Measurements from ENCODE around the gene KLHL21. TPM values are rescaled to one million over a fixed set of nuclear protein-coding genes. Genes with fewer than 3 reads are reported as not detected.
A peak's percentile ranks its signal among the peaks of the same experiment; 100 is the strongest.
"Not testable (repeated sequence)": the region's sequence is repeated elsewhere in the genome, so short reads cannot be mapped to it uniquely, and the experiment has no call there.

KLHL21 gene, protein sequence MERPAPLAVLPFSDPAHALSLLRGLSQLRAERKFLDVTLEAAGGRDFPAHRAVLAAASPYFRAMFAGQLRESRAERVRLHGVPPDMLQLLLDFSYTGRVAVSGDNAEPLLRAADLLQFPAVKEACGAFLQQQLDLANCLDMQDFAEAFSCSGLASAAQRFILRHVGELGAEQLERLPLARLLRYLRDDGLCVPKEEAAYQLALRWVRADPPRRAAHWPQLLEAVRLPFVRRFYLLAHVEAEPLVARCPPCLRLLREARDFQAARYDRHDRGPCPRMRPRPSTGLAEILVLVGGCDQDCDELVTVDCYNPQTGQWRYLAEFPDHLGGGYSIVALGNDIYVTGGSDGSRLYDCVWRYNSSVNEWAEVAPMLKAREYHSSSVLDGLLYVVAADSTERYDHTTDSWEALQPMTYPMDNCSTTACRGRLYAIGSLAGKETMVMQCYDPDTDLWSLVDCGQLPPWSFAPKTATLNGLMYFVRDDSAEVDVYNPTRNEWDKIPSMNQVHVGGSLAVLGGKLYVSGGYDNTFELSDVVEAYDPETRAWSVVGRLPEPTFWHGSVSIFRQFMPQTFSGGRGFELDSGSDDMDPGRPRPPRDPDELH
- polyA plus RNA-seq, result 10 to 100 TPM; 20.5 to 22.3 TPM

DNA sequence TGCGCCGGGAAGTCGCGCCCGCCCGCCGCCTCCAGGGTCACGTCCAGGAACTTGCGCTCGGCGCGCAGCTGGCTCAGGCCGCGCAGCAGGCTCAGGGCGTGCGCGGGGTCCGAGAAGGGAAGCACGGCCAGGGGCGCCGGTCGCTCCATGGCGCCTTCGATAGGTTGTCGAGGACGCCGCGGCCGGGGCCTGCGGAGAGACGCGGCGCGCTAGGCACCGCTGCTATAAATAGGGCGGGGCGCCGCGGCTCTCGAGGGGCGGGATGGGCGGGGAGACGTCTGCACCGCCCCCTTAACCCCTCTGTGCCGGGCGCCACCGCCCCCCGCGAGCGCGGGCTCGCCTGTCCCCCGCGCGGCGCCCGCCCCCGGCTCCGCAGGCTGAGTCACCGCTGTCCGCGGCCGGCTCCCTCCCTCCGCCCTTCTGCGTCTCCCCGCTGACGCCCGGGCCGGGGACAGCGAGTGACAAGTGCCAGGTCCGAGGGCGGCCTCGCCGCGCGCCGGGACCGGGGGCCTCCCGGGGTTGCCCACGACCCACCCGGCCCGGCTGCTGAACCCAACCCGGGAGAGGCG, at the start of gene KLHL21:
TSS of gene KLHL21 (minus strand) at position 201 of the 569 bp plus-strand sequence. CDS start at position 149, 52 bp downstream.
- Histone ChIP-seq H3K4me1 (ENCODE audit: control insufficient read depth in 2 of 2, insufficient read depth in 2 of 2, low read length in 1 of 2) (peaks cover 6 to 13% of the 10 kb centered on the region in 2 donors), H3K27me3 (ENCODE audit: control insufficient read depth in 1 of 2, insufficient read depth in 2 of 2, low read length in 2 of 2) (no peaks in the 10 kb centered on the region), H3K4me3 (ENCODE audit: low read depth in 1 of 2, low read length in 2 of 2) (peak within 1 kb of the TSS; percentile 98), H3K9me3 (ENCODE audit: control insufficient read depth in 2 of 2, insufficient read depth in 1 of 2, low read depth in 1 of 2, low read length in 1 of 2) (no peaks in the 10 kb centered on the region), H3K36me3 (ENCODE audit: control insufficient read depth in 2 of 2, insufficient read depth in 2 of 2, low read length in 1 of 2) (peaks cover 1 to 12% of the 10 kb centered on the region in 2 donors), H3K27ac (ENCODE audit: low read depth in 2 of 2, low read length in 1 of 2) (peak within 1 kb of the TSS; percentile 97 to 99)
- 0% methylated on average over 55 to 84 of the region's 84 CpGs for WGBS, 2 donors

DNA sequence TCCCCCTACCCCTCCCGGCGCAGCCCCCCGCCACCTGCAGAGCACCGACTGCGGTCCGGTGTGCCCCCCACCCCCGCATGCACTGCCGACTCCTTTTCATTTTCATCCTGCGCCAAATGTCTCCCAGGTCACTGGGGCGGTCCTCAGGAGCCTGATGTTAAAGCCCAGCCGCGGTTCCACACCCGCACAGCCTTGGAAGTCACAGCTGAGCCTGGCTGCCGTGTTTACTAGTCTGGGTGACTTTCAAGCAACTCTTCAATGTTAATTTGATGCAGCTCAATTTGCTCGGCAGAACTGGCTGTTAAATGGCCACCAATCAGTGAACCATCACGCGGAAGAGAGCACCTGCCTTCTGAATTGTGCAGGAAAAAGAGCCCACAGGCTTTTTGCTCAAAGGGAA, 49.2 kb upstream of the KLHL21 start:
- WGBS, 2 donors, result 89 to 90% methylated on average over 17 of the region's 17 CpGs
- no peaks in the 10 kb centered on the region for H3K9me3 ChIP-seq (ENCODE audit: control insufficient read depth in 2 of 2, insufficient read depth in 1 of 2, low read depth in 1 of 2, low read length in 1 of 2)
- H3K4me3 ChIP-seq (ENCODE audit: low read depth in 1 of 2, low read length in 2 of 2), result no peak overlapping the region
- H3K4me1 ChIP-seq (ENCODE audit: control insufficient read depth in 2 of 2, insufficient read depth in 2 of 2, low read length in 1 of 2), result no peaks in the 10 kb centered on the region
- H3K27ac ChIP-seq (ENCODE audit: low read depth in 2 of 2, low read length in 1 of 2), result no peak overlapping the region
- H3K27me3 ChIP-seq (ENCODE audit: control insufficient read depth in 1 of 2, insufficient read depth in 2 of 2, low read length in 2 of 2), result no peaks in the 10 kb centered on the region
- H3K36me3 ChIP-seq (ENCODE audit: control insufficient read depth in 2 of 2, insufficient read depth in 2 of 2, low read length in 1 of 2), result peaks cover 8 to 14% of the 10 kb centered on the region in 2 donors

DNA sequence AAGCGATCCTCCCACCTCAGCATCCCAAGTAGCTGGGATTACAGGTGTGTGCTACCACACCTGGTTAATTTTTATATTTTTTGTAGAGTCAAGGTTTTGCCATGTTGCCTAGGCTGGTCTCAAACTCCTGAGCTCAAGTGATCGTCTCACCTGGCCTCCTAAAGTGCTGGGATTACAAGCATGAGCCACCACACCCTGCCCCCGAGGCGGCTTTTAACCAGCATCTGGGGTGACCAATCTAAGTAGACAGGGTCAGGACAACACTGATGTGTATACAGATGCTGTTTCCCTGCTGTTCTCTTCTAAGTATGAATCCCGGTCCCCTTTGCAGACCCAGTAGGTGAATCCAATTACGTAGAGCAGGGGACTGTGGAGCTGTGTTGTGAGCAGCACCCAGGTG, 45.9 kb upstream of the KLHL21 start:
- no peaks in the 10 kb centered on the region for H3K9me3 ChIP-seq (ENCODE audit: control insufficient read depth in 2 of 2, insufficient read depth in 1 of 2, low read depth in 1 of 2, low read length in 1 of 2)
- WGBS, 2 donors, result 86% methylated on average over 6 of the region's 6 CpGs
- H3K27ac ChIP-seq (ENCODE audit: low read depth in 2 of 2, low read length in 1 of 2), result no peak overlapping the region
- H3K4me1 ChIP-seq (ENCODE audit: control insufficient read depth in 2 of 2, insufficient read depth in 2 of 2, low read length in 1 of 2), result no peaks in the 10 kb centered on the region
- peaks cover 10 to 25% of the 10 kb centered on the region in 2 donors for H3K36me3 ChIP-seq (ENCODE audit: control insufficient read depth in 2 of 2, insufficient read depth in 2 of 2, low read length in 1 of 2)
- no peaks in the 10 kb centered on the region for H3K27me3 ChIP-seq (ENCODE audit: control insufficient read depth in 1 of 2, insufficient read depth in 2 of 2, low read length in 2 of 2)
- no peak overlapping the region for H3K4me3 ChIP-seq (ENCODE audit: low read depth in 1 of 2, low read length in 2 of 2)

DNA sequence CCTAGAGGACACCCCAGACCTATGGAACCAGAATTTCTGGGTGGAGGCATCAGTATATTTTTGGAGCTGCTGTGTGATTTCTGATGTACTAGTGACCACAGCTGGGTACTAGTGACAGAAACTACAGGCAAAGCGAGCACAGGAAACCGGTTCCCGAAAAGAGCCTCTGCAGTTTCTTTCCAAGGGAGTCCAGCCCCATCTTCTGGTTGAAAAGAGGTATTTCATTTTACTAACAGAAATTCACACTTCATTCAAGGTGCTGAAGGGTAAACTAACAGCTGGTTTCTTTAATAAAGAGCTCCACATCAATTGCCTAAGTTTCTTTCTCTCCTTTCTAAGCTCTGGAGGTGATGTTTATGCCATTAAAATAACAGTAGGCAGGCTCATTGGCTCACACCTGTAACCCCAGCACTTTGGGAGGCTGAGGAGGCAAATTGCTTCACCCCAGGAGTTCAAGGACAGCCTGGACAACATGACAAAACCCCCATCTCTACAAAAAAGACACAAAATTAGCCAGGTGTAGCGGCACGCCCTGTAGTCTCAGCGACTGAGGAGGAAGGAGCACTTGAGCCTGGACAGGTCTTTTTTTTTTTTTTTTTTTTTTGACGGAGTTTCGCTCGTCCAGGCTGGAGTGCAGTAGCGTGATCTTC, 44.0 kb upstream of the KLHL21 start:
- H3K36me3 ChIP-seq (ENCODE audit: control insufficient read depth in 2 of 2, insufficient read depth in 2 of 2, low read length in 1 of 2), result peaks cover 6 to 22% of the 10 kb centered on the region in 2 donors
- no peak overlapping the region for H3K27ac ChIP-seq (ENCODE audit: low read depth in 2 of 2, low read length in 1 of 2)
- H3K4me1 ChIP-seq (ENCODE audit: control insufficient read depth in 2 of 2, insufficient read depth in 2 of 2, low read length in 1 of 2), result no peaks in the 10 kb centered on the region
- no peak overlapping the region for H3K4me3 ChIP-seq (ENCODE audit: low read depth in 1 of 2, low read length in 2 of 2)
- H3K9me3 ChIP-seq (ENCODE audit: control insufficient read depth in 2 of 2, insufficient read depth in 1 of 2, low read depth in 1 of 2, low read length in 1 of 2), result no peaks in the 10 kb centered on the region
- WGBS, 2 donors, result 60 to 61% methylated on average over 10 of the region's 10 CpGs
- no peaks in the 10 kb centered on the region for H3K27me3 ChIP-seq (ENCODE audit: control insufficient read depth in 1 of 2, insufficient read depth in 2 of 2, low read length in 2 of 2)

DNA sequence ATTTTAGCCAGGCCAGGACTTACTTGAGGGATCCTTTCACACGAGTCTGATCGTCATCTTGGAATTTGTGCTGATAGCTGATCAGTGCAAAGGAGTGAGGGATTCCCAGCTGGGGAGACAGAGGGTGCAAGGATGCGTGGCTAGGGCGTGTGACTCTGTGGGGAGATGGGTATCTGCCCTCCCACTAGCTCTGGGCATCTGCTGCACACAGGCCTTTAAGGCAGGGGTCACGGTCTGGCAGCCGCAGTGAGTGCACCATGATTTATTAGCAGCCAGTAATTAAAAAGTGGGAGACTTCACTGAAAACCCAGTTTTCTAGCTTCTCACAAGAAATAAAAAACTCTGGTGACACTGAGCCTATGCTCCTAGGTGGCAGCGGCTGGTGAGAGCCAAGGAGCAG, 42.3 kb upstream of the KLHL21 start:
- no peaks in the 10 kb centered on the region for H3K9me3 ChIP-seq (ENCODE audit: control insufficient read depth in 2 of 2, insufficient read depth in 1 of 2, low read depth in 1 of 2, low read length in 1 of 2)
- peaks cover 7 to 18% of the 10 kb centered on the region in 2 donors for H3K36me3 ChIP-seq (ENCODE audit: control insufficient read depth in 2 of 2, insufficient read depth in 2 of 2, low read length in 1 of 2)
- 93 to 94% methylated on average over 7 of the region's 7 CpGs for WGBS, 2 donors
- H3K4me1 ChIP-seq (ENCODE audit: control insufficient read depth in 2 of 2, insufficient read depth in 2 of 2, low read length in 1 of 2), result no peaks in the 10 kb centered on the region
- no peak overlapping the region for H3K4me3 ChIP-seq (ENCODE audit: low read depth in 1 of 2, low read length in 2 of 2)
- H3K27ac ChIP-seq (ENCODE audit: low read depth in 2 of 2, low read length in 1 of 2), result no peak overlapping the region
- no peaks in the 10 kb centered on the region for H3K27me3 ChIP-seq (ENCODE audit: control insufficient read depth in 1 of 2, insufficient read depth in 2 of 2, low read length in 2 of 2)

DNA sequence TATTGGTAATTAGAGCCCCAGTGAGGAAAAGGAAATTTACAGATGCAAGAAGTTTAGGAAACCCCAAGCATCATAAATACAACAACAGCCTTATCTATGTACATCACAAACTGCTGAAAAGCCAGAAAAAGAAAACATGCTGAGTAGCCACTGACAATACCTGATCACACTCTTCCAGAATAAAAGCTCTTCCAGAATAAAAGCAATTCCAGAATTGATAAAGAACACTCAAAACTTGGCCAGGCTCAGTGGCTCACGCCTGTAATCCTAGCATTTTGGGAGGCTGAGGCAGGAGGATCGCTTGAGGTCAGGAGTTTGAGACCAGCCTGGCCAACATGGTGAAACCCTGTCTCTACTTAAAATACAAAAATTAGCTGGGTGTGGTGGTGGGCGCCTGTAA, 38.2 kb upstream of the KLHL21 start:
- peaks cover 8 to 38% of the 10 kb centered on the region in 2 donors for H3K36me3 ChIP-seq (ENCODE audit: control insufficient read depth in 2 of 2, insufficient read depth in 2 of 2, low read length in 1 of 2)
- not testable (repeated sequence) for H3K9me3 ChIP-seq (ENCODE audit: control insufficient read depth in 2 of 2, insufficient read depth in 1 of 2, low read depth in 1 of 2, low read length in 1 of 2); H3K4me3 ChIP-seq (ENCODE audit: low read depth in 1 of 2, low read length in 2 of 2); H3K27ac ChIP-seq (ENCODE audit: low read depth in 2 of 2, low read length in 1 of 2); H3K4me1 ChIP-seq (ENCODE audit: control insufficient read depth in 2 of 2, insufficient read depth in 2 of 2, low read length in 1 of 2); H3K27me3 ChIP-seq (ENCODE audit: control insufficient read depth in 1 of 2, insufficient read depth in 2 of 2, low read length in 2 of 2)
- WGBS, 2 donors, result 91 to 95% methylated on average over 3 of the region's 3 CpGs

DNA sequence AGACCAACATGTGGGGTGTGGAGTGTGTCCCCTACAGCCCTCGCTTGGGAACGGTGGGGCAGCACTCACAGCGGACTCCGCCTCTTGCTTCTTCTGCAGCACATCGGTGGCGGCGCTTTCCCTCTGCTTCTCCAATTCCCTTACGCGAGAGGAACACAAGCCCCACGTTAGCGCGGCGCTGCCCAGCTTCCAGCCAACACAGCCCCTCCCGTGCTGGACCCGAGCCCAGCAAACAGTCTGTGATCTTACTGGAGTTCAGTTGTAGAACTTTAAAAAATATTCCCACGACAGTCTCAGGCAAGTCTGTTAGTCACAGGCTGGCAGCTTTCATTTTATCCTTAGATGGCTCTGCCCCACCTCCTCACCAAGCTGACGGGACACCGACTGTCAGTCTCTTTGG, 35.6 kb upstream of the KLHL21 start:
- Histone ChIP-seq H3K4me3 (ENCODE audit: low read depth in 1 of 2, low read length in 2 of 2) (no peak overlapping the region), H3K27ac (ENCODE audit: low read depth in 2 of 2, low read length in 1 of 2) (no peak overlapping the region)

DNA sequence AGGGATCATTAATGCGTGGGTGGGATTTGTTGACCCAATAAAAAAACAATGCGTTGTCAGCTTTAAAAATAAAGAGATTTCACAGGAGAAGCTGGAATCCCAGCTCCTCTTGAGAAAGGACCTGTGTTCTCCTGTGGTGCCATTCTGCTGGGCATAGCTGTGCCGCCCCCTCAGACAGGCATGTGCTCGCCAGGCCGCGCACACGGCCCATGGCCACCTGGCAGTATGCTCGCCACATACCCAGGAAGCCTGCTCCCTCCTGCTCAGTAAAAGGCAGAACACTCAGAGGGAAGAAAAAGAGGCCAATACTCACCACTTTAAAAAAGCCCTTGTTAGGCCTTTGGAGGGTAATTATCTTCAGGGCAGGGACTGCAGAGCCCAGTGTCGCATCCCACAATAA, 35.1 kb upstream of the KLHL21 start:
- H3K9me3 ChIP-seq (ENCODE audit: control insufficient read depth in 2 of 2, insufficient read depth in 1 of 2, low read depth in 1 of 2, low read length in 1 of 2), result no peaks in the 10 kb centered on the region
- no peak overlapping the region for H3K4me3 ChIP-seq (ENCODE audit: low read depth in 1 of 2, low read length in 2 of 2)
- 71 to 91% methylated on average over 9 of the region's 9 CpGs for WGBS, 2 donors
- no peak overlapping the region for H3K27ac ChIP-seq (ENCODE audit: low read depth in 2 of 2, low read length in 1 of 2)
- H3K36me3 ChIP-seq (ENCODE audit: control insufficient read depth in 2 of 2, insufficient read depth in 2 of 2, low read length in 1 of 2), result peaks cover 3 to 49% of the 10 kb centered on the region in 2 donors
- no peaks in the 10 kb centered on the region for H3K27me3 ChIP-seq (ENCODE audit: control insufficient read depth in 1 of 2, insufficient read depth in 2 of 2, low read length in 2 of 2)
- H3K4me1 ChIP-seq (ENCODE audit: control insufficient read depth in 2 of 2, insufficient read depth in 2 of 2, low read length in 1 of 2), result peaks cover 0 to 2% of the 10 kb centered on the region in 2 donors

More for the DNA sequence above, 35.6 kb upstream of the KLHL21 start:
- WGBS, 2 donors, result 48 to 55% methylated on average over 18 of the region's 18 CpGs
- H3K36me3 ChIP-seq (ENCODE audit: control insufficient read depth in 2 of 2, insufficient read depth in 2 of 2, low read length in 1 of 2), result peaks cover 5 to 47% of the 10 kb centered on the region in 2 donors
- no peaks in the 10 kb centered on the region for H3K9me3 ChIP-seq (ENCODE audit: control insufficient read depth in 2 of 2, insufficient read depth in 1 of 2, low read depth in 1 of 2, low read length in 1 of 2)
- no peaks in the 10 kb centered on the region for H3K4me1 ChIP-seq (ENCODE audit: control insufficient read depth in 2 of 2, insufficient read depth in 2 of 2, low read length in 1 of 2)
- H3K27me3 ChIP-seq (ENCODE audit: control insufficient read depth in 1 of 2, insufficient read depth in 2 of 2, low read length in 2 of 2), result no peaks in the 10 kb centered on the region

DNA sequence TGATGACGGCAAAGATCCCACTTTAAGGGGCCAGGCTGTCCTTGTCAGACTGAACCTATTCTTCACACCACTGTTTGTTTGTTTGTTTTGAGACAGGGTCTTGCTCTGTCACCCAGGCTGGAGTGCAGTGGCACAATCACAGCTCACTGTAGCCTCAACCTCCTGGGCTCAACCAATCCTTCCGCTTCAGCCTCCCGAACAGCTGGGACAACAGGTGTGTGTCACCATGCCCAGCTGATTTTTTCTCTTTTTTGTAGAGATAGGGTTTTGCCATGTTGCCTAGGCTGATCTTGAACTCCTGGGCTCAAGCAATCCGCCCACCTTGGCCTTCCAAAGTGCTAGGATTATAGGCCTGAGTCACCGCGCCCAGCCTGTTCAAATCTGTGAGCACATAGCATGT, 34.1 kb upstream of the KLHL21 start:
- H3K4me3 ChIP-seq (ENCODE audit: low read depth in 1 of 2, low read length in 2 of 2); H3K27me3 ChIP-seq (ENCODE audit: control insufficient read depth in 1 of 2, insufficient read depth in 2 of 2, low read length in 2 of 2); H3K27ac ChIP-seq (ENCODE audit: low read depth in 2 of 2, low read length in 1 of 2); H3K4me1 ChIP-seq (ENCODE audit: control insufficient read depth in 2 of 2, insufficient read depth in 2 of 2, low read length in 1 of 2); H3K9me3 ChIP-seq (ENCODE audit: control insufficient read depth in 2 of 2, insufficient read depth in 1 of 2, low read depth in 1 of 2, low read length in 1 of 2): not testable (repeated sequence)
- 78 to 89% methylated on average over 6 of the region's 6 CpGs for WGBS, 2 donors
- H3K36me3 ChIP-seq (ENCODE audit: control insufficient read depth in 2 of 2, insufficient read depth in 2 of 2, low read length in 1 of 2), result peaks cover 6 to 55% of the 10 kb centered on the region in 2 donors
